MM.1S (cell line): ENCODE measurements around the gene LHX4.

Experiments
- CTCF ChIP-seq: fragments of 300-600 bp; sonication (generic); IDR thresholded peaks from 2 replicates; pipeline ENCODE4 v1.5.1; 2016; ENCODE audit warnings: antibody characterized with exemption, low read length, mixed read lengths
- EZH2 ChIP-seq: fragments of 300-600 bp; sonication (generic); optimal IDR thresholded peaks from 2 replicates; pipeline ENCODE3; 2017; ENCODE audit warnings: low read depth, mild to moderate bottlenecking, antibody characterized with exemption, low read length, mixed read lengths
- EZH2phosphoT487 ChIP-seq: fragments of 300-600 bp; sonication (generic); IDR thresholded peaks from 2 replicates; pipeline ENCODE4 v1.6.1; 2018; ENCODE audit warnings: antibody characterized with exemption, low read length

- TF ChIP-seq CTCF: no peak
- TF ChIP-seq EZH2phosphoT487: no peak
- TF ChIP-seq EZH2: no peak
Measured at GRCh38 chr1:180286417-180286816, 56.4 kb downstream of the LHX4 start.
